ENCODE results near the gene ZBTB3.

DNA sequence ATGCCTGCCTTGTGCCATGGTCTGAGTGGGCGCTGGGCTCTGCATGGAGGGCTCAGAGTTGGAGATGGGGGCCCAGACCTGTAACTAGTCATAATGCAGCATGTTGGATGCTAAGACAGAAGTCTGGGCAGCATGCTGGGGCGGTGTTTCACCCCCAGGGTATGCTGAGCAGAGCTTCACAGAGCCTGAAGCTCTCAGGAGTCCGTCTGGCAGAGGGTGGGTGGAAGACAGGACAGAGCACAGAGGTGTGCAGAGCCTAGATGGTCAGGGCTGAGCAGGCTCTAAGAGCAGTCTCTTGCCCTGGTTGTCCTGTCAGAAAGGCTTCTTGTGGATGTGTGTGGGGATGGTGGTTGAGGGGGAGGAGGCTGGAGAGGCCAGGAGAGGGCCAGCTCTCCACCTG, 24.5 kb upstream of the ZBTB3 start:
- TF ChIP-seq, protein P1, sequence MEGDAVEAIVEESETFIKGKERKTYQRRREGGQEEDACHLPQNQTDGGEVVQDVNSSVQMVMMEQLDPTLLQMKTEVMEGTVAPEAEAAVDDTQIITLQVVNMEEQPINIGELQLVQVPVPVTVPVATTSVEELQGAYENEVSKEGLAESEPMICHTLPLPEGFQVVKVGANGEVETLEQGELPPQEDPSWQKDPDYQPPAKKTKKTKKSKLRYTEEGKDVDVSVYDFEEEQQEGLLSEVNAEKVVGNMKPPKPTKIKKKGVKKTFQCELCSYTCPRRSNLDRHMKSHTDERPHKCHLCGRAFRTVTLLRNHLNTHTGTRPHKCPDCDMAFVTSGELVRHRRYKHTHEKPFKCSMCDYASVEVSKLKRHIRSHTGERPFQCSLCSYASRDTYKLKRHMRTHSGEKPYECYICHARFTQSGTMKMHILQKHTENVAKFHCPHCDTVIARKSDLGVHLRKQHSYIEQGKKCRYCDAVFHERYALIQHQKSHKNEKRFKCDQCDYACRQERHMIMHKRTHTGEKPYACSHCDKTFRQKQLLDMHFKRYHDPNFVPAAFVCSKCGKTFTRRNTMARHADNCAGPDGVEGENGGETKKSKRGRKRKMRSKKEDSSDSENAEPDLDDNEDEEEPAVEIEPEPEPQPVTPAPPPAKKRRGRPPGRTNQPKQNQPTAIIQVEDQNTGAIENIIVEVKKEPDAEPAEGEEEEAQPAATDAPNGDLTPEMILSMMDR (conservative IDR thresholded peaks at IDR 0.05): no peak
- no peak for TF ChIP-seq ZFX (IDR thresholded peaks at IDR 0.05)
